MM.1S (cell line): ENCODE results near the gene NBAS.
A peak's percentile ranks its signal among the peaks of the same experiment; 100 is the strongest.
"Not testable (repeated sequence)": the region's sequence is repeated elsewhere in the genome, so short reads cannot be mapped to it uniquely, and the experiment has no call there.

ENCODE experiments used
- DNase-seq: peaks from one replicate; pipeline ENCODE4 v3.0.0-alpha.2; 2015
- H2AFZ ChIP-seq: fragments of 300-600 bp; sonication (generic); 2 replicates; pipeline ENCODE4 v1.6.0; 2016; ENCODE audit warnings: antibody characterized with exemption, low read length
- H3F3A ChIP-seq: fragments of 300-600 bp; sonication (generic); 2 replicates; pipeline ENCODE4 v1.6.1; 2016; ENCODE audit warnings: mild to moderate bottlenecking, antibody characterized with exemption, low read length, moderate library complexity, mixed read lengths; ENCODE audit not compliant: insufficient read depth
- H3K27ac ChIP-seq: fragments of 300-600 bp; sonication (generic); 2 replicates; pipeline ENCODE4 v1.5.1; 2016; ENCODE audit warnings: mild to moderate bottlenecking, low read length
- H3K27me3 ChIP-seq: fragments of 300-600 bp; sonication (generic); replicated peaks from 2 replicates; pipeline ENCODE4 v1.6.0; 2016; ENCODE audit warnings: low read length; ENCODE audit not compliant: insufficient read depth
- H3K36me3 ChIP-seq: fragments of 300-600 bp; sonication (generic); replicated peaks from 2 replicates; pipeline ENCODE4 v1.6.1; 2016; ENCODE audit warnings: mild to moderate bottlenecking, low read length, mixed read lengths; ENCODE audit not compliant: insufficient read depth
- H3K4me1 ChIP-seq: fragments of 300-600 bp; sonication (generic); 2 replicates; pipeline ENCODE4 v1.6.1; 2016; ENCODE audit warnings: low read length, mixed read lengths
- H3K4me2 ChIP-seq: fragments of 300-600 bp; sonication (generic); 2 replicates; pipeline ENCODE4 v1.6.0; 2016; ENCODE audit warnings: low read depth, low read length
- H3K4me3 ChIP-seq: fragments of 300-600 bp; sonication (generic); 2 replicates; pipeline ENCODE4 v1.5.1; 2016; ENCODE audit warnings: low read length, mixed read lengths
- H3K79me2 ChIP-seq: fragments of 300-600 bp; sonication (generic); 2 replicates; pipeline ENCODE4 v1.6.1; 2016; ENCODE audit warnings: mixed run types, low read length, mixed read lengths
- H3K9ac ChIP-seq: fragments of 300-600 bp; sonication (generic); 2 replicates; pipeline ENCODE4 v1.6.1; 2016; ENCODE audit warnings: low read length, mixed read lengths
- H3K9me2 ChIP-seq: fragments of 300-600 bp; sonication (generic); replicated peaks from 2 replicates; pipeline ENCODE4 v1.6.1; 2016; ENCODE audit warnings: mild to moderate bottlenecking, low read length, mixed read lengths; ENCODE audit not compliant: insufficient read depth
- H3K9me3 ChIP-seq: fragments of 300-600 bp; sonication (generic); replicated peaks from 2 replicates; pipeline ENCODE4 v1.6.1; 2016; ENCODE audit warnings: mild to moderate bottlenecking, low read length, mixed read lengths; ENCODE audit not compliant: insufficient read depth
- H4K20me1 ChIP-seq: fragments of 300-600 bp; sonication (generic); 2 replicates; pipeline ENCODE4 v1.6.1; 2016; ENCODE audit warnings: mild to moderate bottlenecking, low read length, moderate library complexity, mixed read lengths; ENCODE audit not compliant: insufficient read depth
- CTCF ChIP-seq: fragments of 300-600 bp; sonication (generic); IDR thresholded peaks from 2 replicates; pipeline ENCODE4 v1.5.1; 2016; ENCODE audit warnings: antibody characterized with exemption, low read length, mixed read lengths
- EZH2 ChIP-seq: fragments of 300-600 bp; sonication (generic); optimal IDR thresholded peaks from 2 replicates; pipeline ENCODE3; 2017; ENCODE audit warnings: low read depth, mild to moderate bottlenecking, antibody characterized with exemption, low read length, mixed read lengths
- EZH2phosphoT487 ChIP-seq: fragments of 300-600 bp; sonication (generic); IDR thresholded peaks from 2 replicates; pipeline ENCODE4 v1.6.1; 2018; ENCODE audit warnings: antibody characterized with exemption, low read length

Gene NBAS

DNA sequence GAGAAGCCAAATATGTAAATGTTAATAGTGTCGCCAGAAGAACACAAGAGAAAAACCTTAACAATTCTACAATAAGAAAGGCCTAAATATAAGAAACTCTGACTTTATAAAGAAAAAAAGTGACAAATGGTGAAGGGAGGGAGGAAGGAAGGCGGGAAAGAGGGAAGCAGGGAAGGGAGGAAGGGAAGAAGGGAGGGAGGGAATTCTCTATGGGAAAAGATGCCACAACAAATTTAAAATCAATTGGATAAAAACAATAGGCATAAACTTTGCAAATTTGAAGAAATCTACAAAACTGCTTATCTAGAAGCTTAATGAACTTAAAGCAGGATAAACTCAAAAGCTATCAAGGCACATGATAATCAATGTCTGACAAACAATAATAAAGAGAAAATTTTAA is 16.9 kb downstream of the NBAS start:
- H2AFZ ChIP-seq = no peak overlapping the region
- H3K9me2 ChIP-seq = no peaks in the 10 kb centered on the region
- no peak overlapping the region for H3K9ac ChIP-seq
- TF ChIP-seq EZH2phosphoT487 = no peak
- TF ChIP-seq EZH2 = no peak
- TF ChIP-seq CTCF = no peak
- H3F3A ChIP-seq = peaks cover 6% of the 10 kb centered on the region
- H3K9me3 ChIP-seq = no peaks in the 10 kb centered on the region
- no peaks in the 10 kb centered on the region for H3K27me3 ChIP-seq
- no peak overlapping the region for H3K4me3 ChIP-seq
- no peaks in the 10 kb centered on the region for H3K79me2 ChIP-seq
- peaks cover 16% of the 10 kb centered on the region for H3K4me1 ChIP-seq
- no peak overlapping the region for H3K4me2 ChIP-seq
- no peak overlapping the region for H3K27ac ChIP-seq
- H4K20me1 ChIP-seq = no peaks in the 10 kb centered on the region
- H3K36me3 ChIP-seq = no peaks in the 10 kb centered on the region
- no peak for DNase-seq

DNA sequence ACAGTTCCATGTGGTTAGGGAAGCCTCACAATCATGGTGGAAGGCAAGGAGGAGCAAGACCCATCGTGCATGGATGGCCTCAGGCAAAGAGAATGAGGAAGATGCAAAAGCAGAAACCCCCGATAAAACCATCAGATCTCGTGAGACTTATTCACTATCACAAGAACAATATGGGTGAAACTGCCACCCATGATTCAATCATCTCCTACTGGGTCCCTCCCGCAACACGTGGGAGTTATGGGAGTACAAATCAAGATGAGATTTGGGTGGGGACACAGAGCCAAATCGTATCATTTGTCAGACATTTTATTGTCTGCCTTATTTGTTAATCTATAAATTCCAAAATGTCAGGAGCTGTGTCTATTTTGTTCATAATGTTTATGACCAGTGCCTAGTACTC is 17.6 kb downstream of the NBAS start:
- no peak overlapping the region for H2AFZ ChIP-seq
- H4K20me1 ChIP-seq = no peaks in the 10 kb centered on the region
- no peak overlapping the region for H3K4me2 ChIP-seq
- no peak overlapping the region for H3K27ac ChIP-seq
- H3K36me3 ChIP-seq = no peaks in the 10 kb centered on the region
- H3K27me3 ChIP-seq = no peaks in the 10 kb centered on the region
- H3F3A ChIP-seq = peaks cover 6% of the 10 kb centered on the region
- TF ChIP-seq CTCF (no peak), EZH2 (no peak), EZH2phosphoT487 (no peak)
- no peak for DNase-seq
- H3K9me3 ChIP-seq = no peaks in the 10 kb centered on the region
- no peaks in the 10 kb centered on the region for H3K79me2 ChIP-seq
- no peak overlapping the region for H3K9ac ChIP-seq
- no peak overlapping the region for H3K4me3 ChIP-seq
- H3K9me2 ChIP-seq = no peaks in the 10 kb centered on the region
- peaks cover 17% of the 10 kb centered on the region for H3K4me1 ChIP-seq

DNA sequence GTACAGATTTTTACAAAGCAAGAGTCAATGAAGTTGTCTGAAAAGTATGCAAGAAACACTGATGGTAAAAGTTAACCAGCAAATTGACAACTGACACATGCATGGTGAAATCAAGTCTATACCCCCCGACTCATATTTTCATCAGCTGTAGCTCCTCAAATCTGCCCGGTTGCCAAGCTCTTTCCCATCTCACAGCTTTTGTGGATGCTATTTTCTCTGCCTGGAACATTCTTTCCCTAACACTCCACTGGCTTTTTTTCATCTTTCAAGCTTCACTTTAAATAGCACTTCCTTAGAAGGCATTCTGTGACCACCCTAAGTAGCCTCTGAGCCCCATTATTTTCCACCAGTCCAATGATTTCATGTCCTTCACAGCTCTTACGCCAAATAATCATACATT is 18.1 kb downstream of the NBAS start:
- Histone ChIP-seq H3K4me3 (no peak overlapping the region), H3K4me2 (no peak overlapping the region), H3K4me1 (peaks cover 17% of the 10 kb centered on the region), H3K27me3 (no peaks in the 10 kb centered on the region), H3K9me3 (no peaks in the 10 kb centered on the region), H3K27ac (no peak overlapping the region), H4K20me1 (no peaks in the 10 kb centered on the region), H3K9ac (no peak overlapping the region), H3K79me2 (no peaks in the 10 kb centered on the region), H2AFZ (no peak overlapping the region), H3K36me3 (no peaks in the 10 kb centered on the region), H3K9me2 (no peaks in the 10 kb centered on the region), H3F3A (peaks cover 6% of the 10 kb centered on the region)
- DNase-seq = no peak
- TF ChIP-seq CTCF (no peak), EZH2 (no peak)

DNA sequence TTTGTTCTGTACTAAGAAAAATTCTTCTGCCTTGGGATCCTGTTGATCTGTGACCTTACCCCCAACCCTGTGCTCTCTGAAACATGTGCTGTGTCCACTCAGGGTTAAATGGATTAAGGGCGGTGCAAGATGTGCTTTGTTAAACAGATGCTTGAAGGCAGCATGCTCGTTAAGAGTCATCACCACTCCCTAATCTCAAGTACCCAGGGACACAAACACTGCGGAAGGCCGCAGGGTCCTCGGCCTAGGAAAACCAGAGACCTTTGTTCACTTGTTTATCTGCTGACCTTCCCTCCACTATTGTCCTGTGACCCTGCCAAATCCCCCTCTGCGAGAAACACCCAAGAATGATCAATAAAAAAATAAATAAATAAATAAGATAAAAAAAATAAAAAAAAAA is 18.9 kb downstream of the NBAS start:
- H3K9me2 ChIP-seq, H3F3A ChIP-seq, H3K4me3 ChIP-seq, H3K27ac ChIP-seq, H3K4me2 ChIP-seq, H4K20me1 ChIP-seq, H3K27me3 ChIP-seq, H3K9ac ChIP-seq, H3K36me3 ChIP-seq, DNase-seq, H2AFZ ChIP-seq, H3K79me2 ChIP-seq, H3K9me3 ChIP-seq: not testable (repeated sequence)
- H3K4me1 ChIP-seq = peaks cover 17% of the 10 kb centered on the region

- peak overlapping the region; percentile 7; the same call in 1 of the 2 replicates for H3K4me2 ChIP-seq
- not testable (repeated sequence) for H2AFZ ChIP-seq, DNase-seq, H4K20me1 ChIP-seq, H3K9me3 ChIP-seq, H3K79me2 ChIP-seq, H3K27me3 ChIP-seq, H3K4me3 ChIP-seq, H3K36me3 ChIP-seq, H3F3A ChIP-seq, H3K9me2 ChIP-seq, H3K9ac ChIP-seq
- peak overlapping the region; percentile 33; the same call in 1 of the 2 replicates for H3K27ac ChIP-seq
- peaks cover 17% of the 10 kb centered on the region for H3K4me1 ChIP-seq
Measured at GRCh38 chr2:15540523-15540922, 20.6 kb downstream of the NBAS start.
